GM10248 (cell line): ENCODE results near the gene AGBL3.
A peak's percentile ranks its signal among the peaks of the same experiment; 100 is the strongest.

ENCODE experiments used
- CTCF ChIA-PET: fragments of 300-600 bp; sonication (Branson Sonifier 250); formaldehyde crosslinking; extraction: SDS; loops from one replicate; lab custom pipeline; 2021; ENCODE audit warnings: antibody characterized with exemption; lab: Yijun Ruan, JAX
- POLR2A ChIA-PET: fragments of 350-650 bp; sonication (Branson Sonifier 250); formaldehyde crosslinking; extraction: SDS; loops from one replicate; lab custom pipeline; 2020; ENCODE audit warnings: antibody characterized with exemption; lab: Yijun Ruan, JAX
- DNase-seq: peaks from one replicate; pipeline ENCODE4 v3.0.0; 2012; ENCODE audit errors: extremely low spot score
- CTCF ChIP-seq: IDR thresholded peaks from 2 replicates; pipeline ENCODE4 v1.5.1; 2012; ENCODE audit warnings: mild to moderate bottlenecking, low read depth; ENCODE audit errors: extremely low read depth, missing control alignments, control extremely low read depth

Gene AGBL3

GRCh38 chr7:135094472-135095237 is 108.3 kb downstream of the AGBL3 start:
- TF ChIP-seq CTCF, result no peak

GRCh38 chr7:135095450-135095849 is 109.1 kb downstream of the AGBL3 start:
- ChIA-PET CTCF (no interaction called here), POLR2A (no interaction called here)
- no peak for DNase-seq
- TF ChIP-seq CTCF, result no peak

More at GRCh38 chr7:135094472-135095237, 108.3 kb downstream of the AGBL3 start:
- no peak for DNase-seq
- POLR2A ChIA-PET, result no interaction called here
- CTCF ChIA-PET, result no interaction called here

GRCh38 chr7:135098391-135098790 is 112.1 kb downstream of the AGBL3 start:
- ChIA-PET CTCF (no interaction called here), POLR2A (no interaction called here)
- DNase-seq, result no peak
- no peak for TF ChIP-seq CTCF

GRCh38 chr7:135100856-135101255 is 114.5 kb downstream of the AGBL3 start:
- ChIA-PET POLR2A (no interaction called here), CTCF (no interaction called here)
- TF ChIP-seq CTCF, result no peak
- DNase-seq, result no peak

GRCh38 chr7:135102372-135102771 is 116.1 kb downstream of the AGBL3 start:
- POLR2A ChIA-PET, result no interaction called here
- no peak for TF ChIP-seq CTCF
- CTCF ChIA-PET, result no interaction called here

GRCh38 chr7:135109562-135109961 is 123.3 kb downstream of the AGBL3 start:
- ChIA-PET CTCF (interaction anchor here (1.1 to 1.8 kb wide), 5 partner anchors 16 to 88 kb away, joined by 3 to 6 read pairs (median 4); no protein-coding TSS in a partner anchor), POLR2A (no interaction called here)
- TF ChIP-seq CTCF, result no peak
- DNase-seq, result no peak

More at GRCh38 chr7:135102372-135102771, 116.1 kb downstream of the AGBL3 start:
- peak; percentile 29 for DNase-seq
